Heart left ventricle (tissue), 13 donors: Measurements from ENCODE around the gene PLEKHO2.

ENCODE experiments used
- CTCF ChIP-seq, 12 donors: fragments of 200-600 bp; sonication (generic) in 4 of 12; IDR thresholded peaks; one replicate each; pipeline versions ENCODE4 v1.5.0 to v1.8.0; 2018 to 2022; ENCODE audit warnings: antibody characterized with exemption in 12 of 12, mild to moderate bottlenecking in 5 of 12
- POLR2A ChIP-seq, 2 donors: fragments of 450-650 bp; IDR thresholded peaks; one replicate each; pipeline ENCODE4 v1.6.1; 2017; ENCODE audit warnings: antibody characterized with exemption in 2 of 2, mild to moderate bottlenecking in 2 of 2, moderate library complexity in 2 of 2
- donor health status: ischemic (EF 13 %, LVEDD 7.1; RV severe dilation, severe dysfunction).
- donor health status: DM: no; HTN: yes; CAD: no.
- donor health status: DM: no; HTN: no; CAD: no.
- donor health status: ischemic (EF 25% LVEDD 6.9; RV normal size, moderate dysfunction).
- donor health status: ischemic (EF 25% LVEDD 5.7; RV mildly dilated, moderate dysfunction).
- donor health status: ischemic (EF 35%, LVEDD 5.7; RV mildly dilated, moderate dysfunction).
- donor health status: nonischemic (EF 11% LVEDD 7.7; RV severe dilation, severe dysfunction).
- donor health status: DM: yes; HTN: yes; CAD: no.
- donor health status: PGD.
- donor health status: ischemic (EF 29% LVEDD 5.4; RV normal size, mild dysfunction).
- donor health status: nonischemic (EF 23%, LVEDD 6.1; RV moderate dilation, normal function).

DNA sequence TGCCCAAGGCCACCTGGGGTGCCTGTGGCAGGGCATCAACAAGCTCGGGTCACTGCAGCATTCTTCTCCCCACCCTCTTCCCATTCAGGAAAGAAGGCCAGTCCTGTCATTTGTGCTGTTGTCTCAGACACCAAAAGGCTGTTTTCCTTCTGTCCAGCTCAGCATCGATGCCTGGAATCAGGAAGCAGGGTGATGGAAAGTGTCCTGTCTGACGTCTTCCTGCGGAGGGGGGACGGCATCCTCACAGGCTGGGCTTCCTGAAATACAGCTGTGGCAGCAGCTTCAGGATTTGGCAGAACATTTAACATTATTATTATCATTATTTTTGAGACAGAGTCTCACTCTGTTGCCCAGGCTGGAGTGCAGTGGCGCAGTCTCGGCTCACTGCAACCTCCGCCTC lies 37.0 kb downstream of the PLEKHO2 start:
- no peak for TF ChIP-seq CTCF (IDR thresholded peaks at IDR 0.05)
- TF ChIP-seq POLR2A (IDR thresholded peaks at IDR 0.05), result no peak
